Fibroblast of skin of back (primary cell): ENCODE results near the gene IFI16. TPM values are rescaled to one million over a fixed set of nuclear protein-coding genes. Genes with fewer than 3 reads are reported as not detected.
A peak's percentile ranks its signal among the peaks of the same experiment; 100 is the strongest.
"Not testable (repeated sequence)": the region's sequence is repeated elsewhere in the genome, so short reads cannot be mapped to it uniquely, and the experiment has no call there.

Experiments
- DNase-seq: peaks from one replicate; pipeline ENCODE4 v3.0.0-alpha.2; 2013
- polyA plus RNA-seq, 2 experiments: library from polyadenylated mRNA; unstranded; fragments of 120-200 nt; gene quantifications; one replicate each; pipeline ENCODE4 v1.2.1, GENCODE V29; 2013; ENCODE audit not compliant: insufficient read length in 2 of 2

The IFI16 gene
- 71.4 TPM for polyA plus RNA-seq (2013, experiment 1 of 2; ENCODE audit: insufficient read length)
- 57.7 TPM for polyA plus RNA-seq (2013, experiment 2 of 2; ENCODE audit: insufficient read length)

DNA sequence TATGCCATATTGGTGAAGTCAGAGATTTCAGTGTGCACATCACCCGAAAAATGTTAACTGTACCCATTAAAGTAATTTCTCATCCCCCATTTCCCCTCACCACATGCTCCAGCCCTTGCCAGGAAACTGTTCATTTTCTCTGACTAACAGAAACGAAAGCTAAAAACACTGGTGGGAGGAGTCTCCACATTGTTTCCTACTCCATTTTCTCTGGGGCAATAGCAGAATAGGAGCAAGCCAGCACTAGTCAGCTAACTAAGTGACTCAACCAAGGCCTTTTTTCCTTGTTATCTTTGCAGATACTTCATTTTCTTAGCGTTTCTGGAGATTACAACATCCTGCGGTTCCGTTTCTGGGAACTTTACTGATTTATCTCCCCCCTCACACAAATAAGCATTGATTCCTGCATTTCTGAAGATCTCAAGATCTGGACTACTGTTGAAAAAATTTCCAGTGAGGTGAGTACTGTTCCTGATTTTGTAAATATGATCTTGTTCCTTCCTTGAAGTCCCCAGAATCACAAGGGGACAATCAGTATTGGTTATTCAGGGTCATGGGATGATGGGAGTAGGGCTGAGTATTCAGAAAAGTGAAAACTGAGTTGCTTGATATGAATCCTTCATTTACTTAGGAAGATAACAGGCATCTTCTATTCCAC, at the start of gene IFI16:
TSS of gene IFI16 (plus strand) at position 204 of the 658 bp plus-strand sequence. CDS start 4,774 bp downstream, outside the sequence.
- peak; percentile 96 for DNase-seq

DNA sequence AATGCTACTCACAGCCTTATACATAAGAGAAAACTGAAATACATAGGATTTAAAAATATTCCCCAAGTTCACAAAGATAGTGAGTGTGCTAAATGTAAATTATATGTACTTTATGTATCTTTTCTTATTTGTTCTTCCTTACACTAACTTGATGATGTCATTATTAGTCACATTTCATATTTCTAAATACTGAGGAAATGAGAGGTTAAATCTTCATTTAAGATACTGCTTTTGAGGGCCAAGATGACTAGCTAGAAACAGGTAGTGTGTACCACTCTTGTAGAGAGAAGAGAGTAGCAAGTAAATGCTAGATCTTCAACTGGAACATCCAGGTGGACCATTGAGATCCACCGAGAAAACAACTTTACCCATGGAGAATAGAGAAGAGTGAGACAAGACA, 48.5 kb upstream of the IFI16 start:
- no peak for DNase-seq

GRCh38 chr1:158962983-158963382, 46.7 kb upstream of the IFI16 start:
- no peak for DNase-seq

- no peak for DNase-seq
Observed at GRCh38 chr1:158969166-158969565, 40.5 kb upstream of the IFI16 start.

- peak; percentile 0 for DNase-seq
Observed at GRCh38 chr1:158969855-158970254, 39.9 kb upstream of the IFI16 start.

- no peak for DNase-seq
Observed at GRCh38 chr1:158972841-158973240, 36.9 kb upstream of the IFI16 start.

DNA sequence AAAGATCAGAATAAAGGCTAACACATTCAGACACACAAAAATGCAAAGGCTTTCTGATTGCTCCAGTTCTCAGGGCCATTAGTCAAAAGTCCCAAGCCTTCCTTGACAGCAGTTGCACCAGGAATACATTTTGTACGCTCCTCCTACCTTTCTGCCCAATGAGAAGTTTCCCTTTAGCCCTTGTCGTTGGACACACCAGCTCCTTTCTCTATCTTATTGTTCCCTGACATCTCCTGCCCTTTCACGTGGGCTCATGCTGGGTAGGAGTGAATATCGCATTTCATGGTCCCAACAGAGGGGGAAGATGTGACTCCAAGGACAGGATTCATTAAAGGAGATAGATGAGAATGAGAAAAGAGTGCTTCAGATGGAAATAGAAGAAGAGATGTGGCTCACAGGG, 33.5 kb upstream of the IFI16 start:
- DNase-seq = no peak

DNA sequence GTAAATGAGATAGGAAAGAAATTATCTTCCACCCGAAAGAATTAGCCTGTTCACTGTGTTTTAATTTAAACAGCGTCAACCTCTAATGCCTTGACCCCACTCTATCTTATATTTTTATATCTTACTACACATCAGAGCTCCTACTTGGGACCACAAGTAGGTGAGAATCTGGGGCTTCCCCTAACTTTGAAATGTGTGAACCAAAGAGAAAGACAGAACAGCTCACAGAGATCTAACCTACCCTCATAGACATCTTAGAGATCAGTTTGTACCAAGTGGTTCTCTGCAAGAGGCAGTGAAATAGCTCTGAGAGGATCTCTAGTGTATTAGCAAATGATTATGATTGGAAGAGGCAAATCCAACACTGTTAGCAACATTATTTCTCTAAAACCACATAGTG, 31.0 kb upstream of the IFI16 start:
- no peak for DNase-seq

GRCh38 chr1:158979229-158979628, 30.5 kb upstream of the IFI16 start:
- DNase-seq = peak; percentile 15

DNA sequence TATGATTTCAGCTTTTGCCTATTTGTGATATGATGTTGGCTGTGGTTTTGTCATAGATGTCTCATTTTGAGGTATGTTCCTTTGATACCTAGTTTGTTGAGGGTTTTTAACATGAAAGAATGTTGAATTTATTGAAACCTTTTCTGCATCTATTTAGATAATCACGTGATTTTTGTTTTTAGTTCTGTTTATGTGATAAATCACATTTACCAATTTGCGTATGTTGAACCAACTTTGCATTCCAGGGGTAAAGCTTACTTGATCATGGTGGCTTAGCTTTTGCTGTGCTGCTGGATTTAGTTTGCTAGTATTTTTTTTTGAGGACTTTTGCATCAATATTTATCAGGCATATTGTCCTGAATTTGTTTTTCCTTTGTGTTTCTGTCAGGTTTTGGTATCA, 26.5 kb upstream of the IFI16 start:
- DNase-seq = no peak

GRCh38 chr1:158984386-158984785, 25.3 kb upstream of the IFI16 start:
- DNase-seq = no peak

DNA sequence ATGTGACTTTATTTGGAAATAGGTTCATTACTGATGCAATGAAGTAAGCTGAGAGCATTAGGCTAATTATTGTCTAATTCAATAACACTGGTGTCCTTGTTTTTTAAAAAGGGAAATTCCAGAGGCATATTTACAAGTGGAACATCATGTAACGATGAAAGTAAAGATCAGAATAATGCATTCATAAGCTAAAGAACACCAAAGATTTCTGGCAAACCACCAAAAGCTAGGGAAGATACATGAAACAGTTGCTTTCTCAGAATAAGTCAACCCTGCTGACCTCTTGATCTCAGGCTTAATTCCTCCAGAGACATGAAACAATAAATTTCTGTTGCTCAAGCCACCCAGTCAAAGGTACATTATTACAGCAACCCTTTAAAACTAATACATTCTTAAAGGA, 20.3 kb upstream of the IFI16 start:
- DNase-seq = no peak

- DNase-seq = no peak
Observed at GRCh38 chr1:158992787-158993312, 16.9 kb upstream of the IFI16 start.

GRCh38 chr1:158996998-158997397, 12.7 kb upstream of the IFI16 start:
- no peak for DNase-seq

DNA sequence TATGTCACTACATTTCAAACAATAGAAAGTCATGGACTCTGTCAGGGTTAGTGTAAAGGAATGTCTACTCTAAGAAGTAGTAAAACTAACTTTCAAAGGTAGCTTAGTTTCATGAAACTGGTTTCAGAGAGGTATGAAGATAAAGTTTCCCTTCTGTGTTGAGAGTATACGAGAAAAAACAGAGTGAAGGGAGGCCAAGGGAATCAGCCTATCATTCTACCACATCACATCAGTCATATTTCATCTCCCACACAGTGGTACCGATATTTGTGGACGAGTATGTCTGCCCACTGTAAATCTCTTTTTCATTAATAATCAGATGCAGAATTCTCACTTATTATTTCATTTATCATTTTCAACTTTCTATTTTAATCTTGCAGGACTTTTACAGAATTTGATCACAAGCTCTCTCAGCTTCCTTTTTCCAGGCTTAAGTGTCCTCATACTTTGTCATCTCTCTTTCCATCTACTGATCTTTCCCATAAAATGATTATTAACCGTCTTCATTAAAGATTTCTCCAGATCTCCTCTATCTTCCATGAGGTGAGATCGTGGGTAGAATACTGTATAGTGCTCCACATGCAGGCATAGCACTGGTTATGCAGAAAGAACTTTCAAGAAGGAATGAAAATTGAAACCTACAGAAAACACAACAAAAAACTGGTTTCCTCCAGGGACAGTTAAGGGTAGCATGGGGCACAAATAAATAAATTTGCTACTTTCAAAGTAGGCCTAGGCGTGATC, 11.5 kb upstream of the IFI16 start:
- DNase-seq = no peak

DNA sequence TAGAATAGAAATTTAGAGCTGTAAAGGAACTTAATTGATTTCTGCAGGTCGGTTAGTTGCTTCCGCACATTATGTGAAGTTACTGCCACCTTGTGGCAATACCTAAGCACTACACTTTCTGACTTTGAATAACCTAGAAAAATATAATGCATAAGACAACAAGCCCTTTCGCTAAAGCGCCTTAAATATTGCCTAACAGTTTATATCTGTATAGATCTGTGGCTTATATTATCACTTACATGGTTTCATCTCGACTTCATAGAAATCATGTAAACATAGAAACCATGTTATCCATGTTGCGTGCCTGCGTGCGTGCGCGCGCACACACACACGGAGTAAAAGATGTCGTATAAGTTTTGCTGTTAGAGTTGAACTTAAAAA, 10.9 kb upstream of the IFI16 start:
- peak; percentile 62 for DNase-seq

DNA sequence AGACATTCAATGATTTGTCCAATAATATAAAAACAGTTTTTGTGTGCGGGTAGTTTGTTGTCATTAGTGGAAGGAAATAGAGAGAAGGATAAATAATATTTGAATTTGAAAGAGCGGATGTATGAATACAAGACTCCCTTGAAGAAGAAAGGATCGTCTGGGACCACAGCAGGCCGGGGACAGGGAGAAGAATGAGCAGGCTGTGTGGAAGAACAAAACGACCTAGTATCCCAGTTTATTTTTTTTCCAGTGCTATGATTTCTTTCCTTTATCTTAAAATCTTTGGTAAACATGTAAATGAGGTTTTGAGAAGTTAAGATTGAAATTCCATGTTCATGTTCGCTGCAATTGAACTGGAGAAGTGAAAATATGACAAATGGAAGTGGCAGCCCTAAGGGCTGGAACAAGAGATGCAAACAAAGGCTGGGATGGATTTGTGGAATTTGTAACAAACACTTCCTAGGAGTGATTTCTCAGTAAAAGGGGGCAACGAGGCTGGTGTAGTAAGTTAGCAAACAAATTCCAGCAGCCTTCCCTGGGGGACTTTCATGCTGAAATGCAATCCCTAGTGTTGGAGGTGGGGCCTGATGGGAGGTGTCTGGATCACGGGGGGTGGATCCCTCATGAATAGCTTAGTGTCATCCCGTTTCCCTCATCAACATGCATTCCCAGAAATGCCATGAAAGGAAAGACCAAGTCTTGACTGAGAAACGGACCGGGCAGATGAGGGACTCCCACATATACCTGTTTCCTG, 10.2 kb upstream of the IFI16 start:
- DNase-seq = peak; percentile 98

GRCh38 chr1:159000070-159000409, 9.7 kb upstream of the IFI16 start:
- DNase-seq = no peak

DNA sequence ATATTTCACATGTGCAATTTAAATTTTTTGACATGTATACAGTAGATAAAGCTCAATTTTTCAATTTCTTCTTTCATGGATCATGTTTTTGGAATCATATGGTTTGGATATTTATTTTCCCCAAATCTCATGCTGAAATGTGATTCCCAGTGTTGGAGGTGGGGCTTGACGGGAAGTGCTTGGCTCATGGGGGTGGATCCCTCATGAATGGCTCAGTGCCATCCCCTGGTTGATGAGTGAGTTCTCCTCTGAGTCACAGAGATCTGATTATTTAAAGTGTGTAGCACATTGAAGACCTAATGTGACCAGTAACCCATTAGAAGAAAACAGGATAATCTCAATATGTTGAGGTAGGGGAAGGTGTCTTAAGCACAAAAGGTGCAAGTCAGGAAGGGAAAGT, 9.1 kb upstream of the IFI16 start:
- peak; percentile 95 for DNase-seq

GRCh38 chr1:159005161-159005560, 4.5 kb upstream of the IFI16 start:
- no peak for DNase-seq

GRCh38 chr1:159005676-159006075, 4.0 kb upstream of the IFI16 start:
- DNase-seq = no peak

- not testable (repeated sequence) for DNase-seq
Observed at GRCh38 chr1:159006210-159006807, 3.4 kb upstream of the IFI16 start.

- DNase-seq = no peak
Observed at GRCh38 chr1:159007726-159008125, 2.0 kb upstream of the IFI16 start.
